ENCODE data around the gene ZNF446. TPM values are rescaled to one million over a fixed set of nuclear protein-coding genes. Genes with fewer than 3 reads are reported as not detected.
"Not testable (repeated sequence)": the region's sequence is repeated elsewhere in the genome, so short reads cannot be mapped to it uniquely, and the experiment has no call there.

Gene ZNF446
- total RNA-seq, 1 donor from 2014 or later: 4.9 TPM

DNA sequence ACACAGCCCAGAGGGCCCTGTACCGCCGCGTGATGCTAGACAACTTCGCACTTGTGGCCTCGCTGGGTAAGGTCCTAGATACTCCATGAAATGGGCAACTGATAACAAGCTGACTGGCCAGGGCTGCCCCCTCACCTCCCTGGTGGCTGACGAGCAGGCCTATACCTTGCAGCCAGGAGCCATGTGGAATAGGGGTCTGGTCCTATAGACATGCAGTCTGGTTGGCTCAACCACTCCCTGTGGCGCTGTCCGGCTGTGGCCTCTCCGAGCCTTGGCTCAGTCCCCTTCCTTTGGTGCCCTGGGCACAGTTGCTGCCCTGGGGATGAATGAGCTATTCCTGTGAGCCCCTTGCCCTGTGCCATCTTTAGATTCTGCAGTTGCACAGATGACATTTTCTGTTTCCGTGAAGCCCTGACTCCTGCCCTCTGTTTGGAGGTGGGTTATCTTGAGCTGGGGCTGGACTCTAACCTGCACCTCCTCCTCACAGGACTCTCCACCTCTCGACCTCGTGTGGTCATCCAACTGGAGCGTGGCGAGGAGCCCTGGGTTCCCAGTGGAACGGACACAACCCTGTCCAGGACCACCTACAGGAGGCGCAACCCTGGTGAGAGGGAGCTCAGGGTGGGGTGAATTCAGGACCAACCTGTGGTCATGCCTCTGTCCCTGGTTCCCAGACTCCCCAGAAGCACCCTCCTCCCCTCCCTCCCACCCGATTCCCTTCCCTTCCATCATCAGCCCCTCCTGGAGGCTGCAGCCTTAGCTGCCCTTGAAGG is 6.7 kb upstream of the ZNF446 start:
- DNase-seq (ENCODE audit: low read depth, low spot score): no peak

DNA sequence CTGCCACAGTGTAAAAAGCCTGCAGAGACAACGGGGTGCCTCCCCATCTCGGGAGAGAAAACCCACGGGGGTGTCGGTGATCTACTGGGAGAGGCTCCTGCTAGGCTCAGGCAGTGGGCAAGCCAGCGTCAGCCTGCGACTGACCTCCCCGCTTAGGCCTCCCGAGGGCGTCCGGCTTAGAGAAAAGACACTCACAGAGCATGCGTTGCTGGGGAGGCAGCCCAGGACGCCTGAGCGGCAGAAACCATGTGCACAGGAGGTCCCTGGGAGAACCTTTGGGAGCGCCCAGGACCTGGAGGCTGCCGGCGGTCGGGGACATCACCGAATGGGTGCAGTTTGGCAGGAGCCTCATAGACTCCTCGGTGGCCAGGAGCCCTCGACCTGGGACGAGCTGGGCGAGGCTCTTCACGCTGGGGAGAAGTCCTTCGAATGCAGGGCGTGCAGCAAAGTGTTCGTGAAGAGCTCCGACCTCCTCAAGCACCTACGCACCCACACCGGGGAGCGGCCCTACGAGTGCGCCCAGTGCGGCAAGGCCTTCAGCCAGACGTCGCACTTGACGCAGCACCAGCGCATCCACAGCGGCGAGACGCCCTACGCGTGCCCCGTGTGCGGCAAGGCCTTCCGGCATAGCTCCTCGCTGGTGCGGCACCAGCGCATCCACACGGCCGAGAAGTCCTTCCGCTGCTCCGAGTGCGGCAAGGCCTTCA is 5.2 kb upstream of the ZNF446 start:
- not testable (repeated sequence) for DNase-seq (ENCODE audit: low read depth, low spot score)

DNA sequence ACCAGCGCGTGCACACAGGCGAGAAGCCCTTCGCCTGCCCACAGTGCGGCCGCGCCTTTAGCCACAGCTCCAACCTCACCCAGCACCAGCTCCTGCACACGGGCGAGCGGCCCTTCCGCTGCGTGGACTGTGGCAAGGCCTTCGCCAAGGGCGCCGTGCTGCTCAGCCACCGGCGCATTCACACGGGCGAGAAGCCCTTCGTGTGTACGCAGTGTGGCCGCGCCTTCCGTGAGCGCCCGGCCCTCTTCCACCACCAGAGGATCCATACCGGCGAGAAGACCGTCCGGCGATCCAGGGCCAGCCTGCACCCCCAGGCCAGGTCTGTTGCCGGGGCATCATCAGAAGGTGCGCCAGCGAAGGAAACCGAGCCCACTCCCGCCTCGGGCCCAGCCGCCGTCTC is 4.4 kb upstream of the ZNF446 start:
- no peak for DNase-seq (ENCODE audit: low read depth, low spot score)

DNA sequence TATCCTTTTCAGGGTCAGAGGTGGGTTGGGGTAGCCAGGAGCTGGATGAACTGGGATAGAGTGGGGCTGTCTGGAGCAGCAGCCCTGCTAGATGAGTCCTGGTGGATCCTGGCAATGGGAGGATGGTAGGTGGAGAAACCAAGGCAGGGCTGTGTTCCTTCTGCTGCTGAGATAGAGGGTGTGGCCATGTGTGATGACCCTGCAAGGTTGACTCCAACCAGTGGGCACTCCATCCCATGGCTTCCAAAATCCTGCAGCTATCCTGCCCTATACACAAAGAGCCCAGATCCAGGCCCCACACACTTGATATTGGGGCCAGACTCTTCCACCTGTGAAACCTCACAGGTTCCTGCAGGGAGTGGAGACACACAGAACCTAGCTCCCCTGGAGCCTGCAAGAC is 2.4 kb upstream of the ZNF446 start:
- no peak for DNase-seq (ENCODE audit: low read depth, low spot score)

DNA sequence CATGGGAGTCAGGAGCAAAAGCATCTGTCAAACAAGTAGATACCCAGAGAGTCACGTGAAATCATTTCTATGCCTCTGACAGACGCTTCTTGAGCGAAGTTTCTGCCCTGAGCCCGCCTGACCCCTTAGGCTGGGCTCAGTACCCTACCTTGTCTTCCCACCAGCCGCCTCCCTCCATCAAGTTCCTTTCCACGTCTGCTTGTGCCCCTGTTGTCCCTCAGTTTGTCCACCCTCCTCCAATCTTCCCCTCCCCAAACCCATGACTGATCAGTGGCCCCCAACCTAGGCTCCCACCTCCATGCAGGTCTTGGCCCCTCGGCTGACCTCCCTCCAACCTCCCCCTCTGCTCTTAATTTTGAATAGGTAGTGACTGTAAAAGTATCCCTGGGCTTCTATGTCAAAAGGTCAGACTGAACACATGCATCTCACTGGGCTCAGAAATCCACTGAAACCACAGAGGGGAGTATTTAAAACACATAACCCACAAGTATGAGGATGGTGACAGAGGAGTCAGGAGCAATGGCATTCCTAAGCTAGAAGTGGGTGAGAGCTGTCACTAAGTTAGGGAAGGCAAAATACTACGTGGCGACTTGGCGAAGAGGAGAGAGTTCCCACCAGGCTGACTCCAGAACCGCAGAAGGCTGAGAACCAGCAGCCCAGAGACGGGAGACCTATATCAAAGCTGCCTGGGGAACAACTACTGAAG is 1.7 kb upstream of the ZNF446 start:
- no peak for DNase-seq (ENCODE audit: low read depth, low spot score)

DNA sequence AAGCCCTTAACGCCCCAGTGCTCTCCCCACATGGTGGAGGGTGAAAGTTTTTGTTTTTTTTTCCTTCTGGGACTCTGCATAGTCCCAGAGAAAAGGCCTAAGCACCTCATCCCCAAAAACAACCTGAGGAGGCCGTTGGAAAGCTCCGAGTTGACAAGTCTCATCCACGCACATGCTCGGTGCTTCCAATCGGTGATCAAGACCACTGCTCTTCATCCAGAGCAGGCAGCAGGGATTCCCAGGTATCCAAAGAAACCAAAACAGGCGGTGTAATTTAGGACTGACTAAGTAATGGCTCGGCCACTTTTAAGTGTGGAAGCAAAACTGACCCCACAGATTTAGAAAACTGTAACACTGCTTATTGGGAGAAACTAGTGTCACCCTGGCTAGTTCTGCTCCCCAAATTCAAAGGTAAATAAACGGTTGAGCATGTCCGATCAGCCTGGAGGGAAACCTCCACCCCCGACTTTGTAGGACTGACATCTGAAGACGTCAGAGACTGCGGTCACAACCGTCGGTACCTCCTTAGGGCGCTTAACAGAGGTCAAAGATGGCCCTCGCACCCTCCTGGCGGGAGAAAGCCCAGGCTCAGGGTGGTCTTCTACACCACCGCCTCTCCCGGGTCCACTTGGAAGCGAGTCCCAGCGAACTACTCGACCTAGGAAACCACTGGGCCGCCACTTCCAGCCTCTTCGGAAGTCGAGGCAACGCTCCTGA is 997 bp upstream of the ZNF446 start:
- DNase-seq (ENCODE audit: low read depth, low spot score): no peak

DNA sequence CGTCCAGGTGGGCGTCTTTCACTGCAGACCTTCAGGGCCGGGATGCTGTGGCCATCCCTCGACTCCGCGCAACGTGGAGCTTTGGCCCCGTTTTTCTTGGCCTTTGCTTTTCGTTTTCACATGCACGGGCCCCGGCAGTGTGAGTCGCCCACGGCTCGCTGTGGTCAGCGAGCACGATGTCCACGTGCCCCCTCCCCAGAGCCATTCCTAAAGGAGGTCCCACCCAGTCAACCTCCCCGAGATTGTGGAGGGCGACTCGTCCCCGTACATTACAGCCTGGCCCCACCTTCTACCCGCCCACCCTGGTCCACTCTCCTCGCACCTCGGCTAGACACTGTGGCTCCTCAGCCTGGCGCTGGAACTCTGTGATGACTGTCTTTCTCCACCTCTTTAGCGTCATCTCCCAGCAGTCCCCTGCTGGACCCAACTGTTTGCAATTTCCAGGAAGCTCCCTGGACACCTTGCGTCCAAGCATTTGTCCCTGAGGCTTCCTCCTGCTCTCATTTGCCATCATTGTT is 405 bp downstream of the ZNF446 start:
- DNase-seq (ENCODE audit: low read depth, low spot score): no peak

DNA sequence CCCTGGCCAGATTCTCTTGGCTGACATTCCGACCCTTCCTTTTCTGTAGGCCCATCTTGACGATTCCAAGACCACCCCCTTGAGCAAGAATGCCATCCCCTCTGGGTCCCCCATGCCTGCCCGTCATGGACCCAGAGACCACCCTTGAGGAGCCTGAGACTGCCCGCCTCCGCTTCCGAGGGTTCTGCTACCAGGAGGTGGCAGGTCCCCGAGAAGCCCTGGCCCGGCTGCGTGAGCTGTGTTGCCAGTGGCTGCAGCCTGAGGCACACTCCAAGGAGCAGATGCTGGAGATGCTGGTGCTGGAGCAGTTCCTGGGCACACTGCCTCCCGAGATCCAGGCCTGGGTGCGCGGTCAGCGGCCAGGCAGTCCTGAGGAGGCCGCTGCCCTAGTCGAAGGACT is 978 bp downstream of the ZNF446 start:
- DNase-seq (ENCODE audit: low read depth, low spot score): no peak

DNA sequence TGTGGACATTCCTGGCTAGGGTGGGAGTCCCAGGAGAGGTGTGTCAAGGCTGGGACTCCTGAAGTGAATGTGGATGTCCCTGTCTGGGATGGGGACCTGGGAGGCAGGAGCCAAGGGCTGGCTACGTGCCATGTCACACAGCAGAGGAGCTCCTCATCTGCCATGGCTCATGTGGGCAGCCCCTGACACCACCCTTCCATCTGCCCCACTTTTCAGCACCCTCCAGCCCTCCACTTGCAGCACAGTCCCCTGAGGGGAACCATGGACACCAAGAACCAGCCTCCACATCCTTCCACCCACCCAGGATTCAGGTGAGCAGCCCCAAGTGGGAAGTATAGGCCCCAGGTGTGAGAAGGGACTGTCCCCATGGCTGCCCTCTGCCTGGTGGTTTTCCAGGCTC is 1.7 kb downstream of the ZNF446 start:
- DNase-seq (ENCODE audit: low read depth, low spot score): no peak

DNA sequence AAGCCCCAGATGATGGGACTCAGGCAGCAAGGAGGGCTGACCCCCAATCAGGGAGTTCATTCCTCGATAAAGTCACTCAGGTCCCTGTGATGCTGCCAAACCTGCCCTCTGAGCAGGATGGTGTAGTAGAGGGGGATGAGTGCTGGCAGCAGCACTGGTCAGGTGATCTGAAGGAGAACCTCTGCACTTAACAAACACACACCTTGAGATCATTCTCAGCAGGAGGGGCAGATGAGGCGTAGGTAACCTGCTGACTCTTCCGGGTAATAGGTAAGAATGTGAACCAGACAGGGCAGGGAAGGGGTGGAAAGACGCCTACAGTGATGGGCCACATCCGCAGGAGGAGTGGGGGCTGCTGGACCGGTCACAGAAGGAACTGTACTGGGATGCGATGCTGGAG is 3.2 kb downstream of the ZNF446 start:
- DNase-seq (ENCODE audit: low read depth, low spot score): no peak

DNA sequence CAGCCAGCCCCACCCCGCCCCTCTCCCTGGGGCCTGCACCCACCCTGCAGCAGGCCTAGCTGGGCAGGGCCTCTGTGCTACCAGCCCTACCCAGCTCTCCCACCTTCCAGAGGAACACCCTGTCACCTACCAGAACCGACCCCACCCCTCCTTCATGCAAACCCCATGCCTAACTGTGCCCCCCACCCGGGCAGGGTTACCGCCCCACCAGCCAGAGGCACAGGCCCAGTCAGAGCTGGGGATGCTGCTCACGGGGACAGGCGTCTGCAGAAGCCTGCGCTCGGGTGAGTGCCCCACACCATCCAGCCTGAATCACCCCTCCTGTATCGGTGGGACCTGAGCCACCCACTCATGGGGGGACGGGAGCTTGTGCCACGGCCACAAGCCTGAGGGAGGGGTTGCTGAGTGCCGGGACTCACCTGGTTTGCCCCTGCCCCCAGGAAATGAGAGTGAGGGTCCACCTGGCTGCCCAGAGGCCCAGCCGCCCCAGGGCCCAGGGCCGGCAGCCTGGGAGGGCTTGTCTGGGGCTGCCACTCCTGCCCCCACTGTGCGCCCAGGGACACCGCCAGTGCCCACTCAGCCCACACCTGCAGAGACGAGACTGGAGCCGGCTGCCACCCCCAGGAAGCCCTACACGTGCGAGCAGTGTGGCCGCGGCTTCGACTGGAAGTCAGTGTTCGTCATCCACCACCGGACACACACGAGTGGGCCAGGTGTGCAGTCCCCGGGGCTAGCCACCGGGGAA is 3.8 kb downstream of the ZNF446 start:
- no peak for DNase-seq (ENCODE audit: low read depth, low spot score)

DNA sequence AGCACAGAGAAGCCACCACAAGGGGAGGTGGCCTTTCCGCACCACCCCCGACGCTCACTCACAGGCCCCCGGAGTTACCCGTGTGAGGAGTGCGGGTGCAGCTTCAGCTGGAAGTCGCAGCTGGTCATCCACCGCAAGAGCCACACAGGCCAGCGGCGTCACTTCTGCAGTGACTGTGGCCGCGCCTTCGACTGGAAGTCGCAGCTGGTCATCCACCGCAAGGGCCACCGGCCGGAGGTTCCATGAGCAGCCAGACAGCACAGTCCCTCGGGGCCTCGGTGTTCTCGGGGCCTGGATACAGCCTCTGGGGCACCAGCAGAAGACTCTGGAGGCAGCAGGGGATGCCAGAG is 4.3 kb downstream of the ZNF446 start:
- DNase-seq (ENCODE audit: low read depth, low spot score): no peak

DNA sequence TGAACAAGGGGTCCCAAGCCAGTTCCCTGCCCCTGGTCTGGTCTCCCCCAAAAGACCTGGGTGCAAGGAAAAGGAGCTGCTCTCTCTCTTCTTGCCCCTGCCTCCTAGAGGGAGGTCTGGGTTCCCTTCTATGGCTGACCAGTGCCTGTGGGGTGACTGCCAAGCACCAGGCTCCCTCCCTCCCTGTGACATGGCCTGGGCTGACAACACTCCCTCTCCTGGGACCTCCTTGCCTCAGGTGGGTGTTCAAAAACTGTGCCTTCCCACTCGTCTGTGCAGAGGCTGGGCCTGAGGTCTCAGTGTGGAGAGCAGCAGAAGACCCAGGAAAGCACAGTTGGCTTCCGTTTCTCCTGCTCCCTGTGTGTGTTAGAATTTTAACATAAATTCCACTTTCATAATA is 4.7 kb downstream of the ZNF446 start:
- DNase-seq (ENCODE audit: low read depth, low spot score): no peak

DNA sequence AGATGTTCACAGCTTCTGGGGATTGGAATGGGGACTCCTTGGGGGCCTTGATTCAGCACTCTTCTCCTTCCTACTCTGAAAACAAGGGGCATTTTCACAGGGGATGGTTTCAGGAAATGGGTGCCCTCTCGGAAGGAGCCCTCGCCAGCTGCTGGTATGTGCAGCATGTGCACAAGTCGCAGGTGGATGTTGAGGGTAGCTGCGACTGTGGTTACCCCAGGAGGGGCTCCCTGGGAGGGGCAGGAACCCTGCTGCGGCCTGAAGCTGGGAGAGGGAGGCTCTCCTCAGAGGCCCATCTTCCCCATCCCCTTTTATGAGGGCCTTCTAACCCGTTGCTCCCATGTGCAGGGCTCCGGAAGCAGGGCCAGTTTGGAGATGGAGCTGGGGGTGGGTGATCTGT is 6.2 kb downstream of the ZNF446 start:
- DNase-seq (ENCODE audit: low read depth, low spot score): no peak

DNA sequence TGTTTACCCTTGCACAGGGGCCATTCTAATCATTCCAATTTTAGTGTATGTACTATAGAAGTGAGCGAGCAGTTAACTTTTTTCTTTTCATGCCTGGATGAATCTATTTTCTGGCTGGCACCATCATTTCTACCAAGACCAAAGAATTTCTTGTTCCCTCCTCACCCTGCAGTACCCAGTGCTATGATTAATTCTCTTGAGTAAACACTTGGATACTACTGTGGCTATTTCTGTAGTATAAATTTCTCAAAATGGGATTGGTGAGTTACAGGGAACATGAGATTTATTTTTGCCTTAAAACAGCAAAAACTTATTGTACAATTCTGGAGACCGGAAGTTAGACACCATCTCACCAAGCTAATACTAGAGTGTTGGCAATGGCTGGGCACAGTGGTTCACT is 7.6 kb downstream of the ZNF446 start:
- no peak for DNase-seq (ENCODE audit: low read depth, low spot score)

DNA sequence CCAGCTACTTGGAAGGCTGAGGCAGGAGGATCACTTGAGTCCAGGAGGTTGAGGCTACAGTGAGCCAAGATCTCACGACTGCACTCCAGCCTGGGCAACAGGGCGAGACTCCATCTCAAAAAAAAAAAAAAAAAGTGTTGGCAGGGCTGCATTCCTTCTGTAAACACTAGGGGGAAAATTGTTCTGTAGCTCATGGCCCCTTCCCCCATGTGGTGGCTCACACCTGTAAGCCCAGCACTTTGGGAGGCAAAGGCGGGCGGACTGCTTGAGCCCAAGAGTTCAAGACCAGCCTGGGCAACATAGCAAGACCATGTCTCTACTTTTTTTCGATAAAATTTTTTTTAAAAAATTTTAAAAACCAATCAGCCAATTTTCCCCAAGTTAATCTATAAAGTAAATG is 8.2 kb downstream of the ZNF446 start:
- DNase-seq (ENCODE audit: low read depth, low spot score): not testable (repeated sequence)

DNA sequence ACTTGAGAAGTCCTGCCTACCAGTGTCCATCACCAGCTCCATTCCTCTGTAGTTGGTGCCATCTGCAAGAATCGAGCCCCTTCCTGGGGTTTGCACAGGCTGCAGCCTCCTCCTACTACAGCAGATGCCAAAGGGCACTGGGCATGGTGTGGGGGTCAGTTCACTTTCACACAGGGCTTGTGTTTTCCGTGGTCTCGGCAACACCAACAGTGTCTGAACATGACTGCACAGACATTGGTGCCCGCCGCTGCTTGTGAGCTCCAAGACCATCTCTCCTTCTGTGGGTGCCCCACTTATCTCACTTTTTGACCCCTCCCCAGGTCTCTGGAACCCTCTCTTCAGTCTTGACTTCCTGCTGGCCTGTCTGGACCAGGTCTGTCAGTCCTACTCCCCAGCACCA is 15.2 kb downstream of the ZNF446 start:
- no peak for DNase-seq (ENCODE audit: low read depth, low spot score)

DNA sequence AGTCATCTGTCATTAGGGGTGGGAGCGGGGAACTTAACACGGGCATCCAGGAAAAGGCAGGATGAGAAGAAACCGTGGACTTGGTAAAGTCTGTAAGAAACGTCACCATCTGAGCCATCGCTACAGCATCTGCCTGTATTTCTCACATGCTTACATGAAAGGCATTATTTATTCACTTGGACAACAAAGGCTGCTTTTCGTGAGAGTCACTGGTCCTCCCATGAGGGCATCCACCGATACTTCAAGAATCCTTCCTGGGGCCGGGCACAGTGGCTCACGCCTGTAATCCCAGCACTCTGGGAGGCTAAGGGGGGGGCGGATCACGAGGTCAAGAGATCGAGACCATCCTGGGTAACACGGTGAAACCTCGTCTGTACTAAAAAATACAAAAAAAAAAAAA is 16.1 kb downstream of the ZNF446 start:
- no peak for DNase-seq (ENCODE audit: low read depth, low spot score)

DNA sequence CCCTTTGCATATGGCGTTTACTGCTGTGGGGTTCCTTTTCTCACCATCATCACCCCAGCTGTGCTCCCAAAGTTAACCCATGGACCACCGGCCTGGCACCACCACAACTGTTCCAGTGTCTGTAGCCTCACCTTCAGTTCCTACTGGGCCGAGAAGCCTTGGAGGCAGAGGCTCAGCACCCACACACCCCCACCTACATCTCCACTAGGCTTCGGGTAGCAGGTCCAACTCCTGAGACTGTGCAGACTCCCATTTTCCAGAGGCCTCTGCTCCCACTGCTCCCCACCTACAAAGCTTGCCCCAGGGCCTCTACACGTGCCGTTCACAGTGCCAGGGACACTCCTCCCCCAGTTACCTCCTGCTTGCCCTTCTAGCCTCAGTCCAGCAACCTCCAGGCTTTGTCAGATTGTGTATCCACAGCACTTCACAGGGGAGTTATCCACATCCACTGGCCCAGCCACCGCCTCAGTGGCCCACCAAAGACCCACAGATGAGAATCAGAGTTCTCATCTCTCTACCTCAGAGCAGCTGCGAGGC is 21.6 kb downstream of the ZNF446 start:
- DNase-seq (ENCODE audit: low read depth, low spot score): no peak

DNA sequence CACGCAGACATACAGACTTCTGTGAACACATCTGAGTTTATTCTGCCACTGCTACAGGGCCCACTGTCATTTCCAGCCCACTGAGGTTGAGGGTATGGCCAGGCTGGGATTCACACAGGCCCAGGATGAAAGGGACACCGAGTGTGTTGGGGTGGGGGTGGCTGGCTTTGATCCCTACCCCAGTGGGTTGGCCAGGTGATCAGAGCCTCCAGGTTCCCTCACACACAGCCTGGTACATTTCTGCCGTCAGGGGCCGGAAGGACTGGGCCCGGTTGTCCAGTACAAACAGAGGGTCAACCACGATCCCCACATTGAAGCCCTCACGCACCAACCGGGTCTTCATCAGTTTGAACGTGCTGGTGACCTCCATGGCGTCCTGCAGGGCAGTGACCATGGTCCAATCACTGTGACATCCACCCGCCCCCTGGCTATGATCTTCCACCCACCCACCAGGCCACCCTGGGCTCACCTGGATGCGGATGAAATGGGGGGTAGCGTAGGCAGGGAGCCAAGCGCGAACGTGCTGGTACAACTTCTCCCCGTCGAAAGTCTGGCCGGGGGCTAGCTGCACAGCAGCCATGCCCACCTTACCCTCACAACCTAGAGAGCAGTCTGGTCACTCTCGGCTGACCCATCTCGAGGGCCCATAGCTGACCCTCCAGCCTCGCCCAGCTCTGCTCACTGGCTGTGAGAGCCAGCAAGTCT is 22.3 kb downstream of the ZNF446 start:
- DNase-seq (ENCODE audit: low read depth, low spot score): no peak
